Measurements from ENCODE around the gene ZNF841.

GRCh38 chr19:52028780-52029123, 66.8 kb downstream of the ZNF841 start:
- no peak for TF ChIP-seq CTCF (IDR thresholded peaks at IDR 0.05; ENCODE audit: insufficient read depth, low read depth, low read length)
- no peak for TF ChIP-seq EZH2 (IDR thresholded peaks at IDR 0.05; ENCODE audit: insufficient read depth, low read length)

Data from astrocyte (in vitro differentiated cells and primary cell).